H1 (cell line): Measurements from ENCODE around the gene ERO1A. TPM values are rescaled to one million over a fixed set of nuclear protein-coding genes. Genes with fewer than 3 reads are reported as not detected.

Experiments
- CTCF ChIA-PET: fragments of 300-600 bp; sonication (Branson Sonifier 250); formaldehyde crosslinking; loops from one replicate; lab custom pipeline; 2021; ENCODE audit not compliant: partially characterized antibody; lab: Charles Lee
- POLR2A ChIA-PET: fragments of 300-600 bp; sonication (Branson Sonifier 250); formaldehyde crosslinking; loops from one replicate; lab custom pipeline; 2021; ENCODE audit warnings: inconsistent platforms; ENCODE audit not compliant: partially characterized antibody; lab: Charles Lee
- DNase-seq, 2 experiments: peaks; one replicate each; pipeline versions ENCODE4 v3.0.0 to v3.0.0-alpha.2; 2010 to 2022; ENCODE audit warnings: low spot score in 2 of 2, low read depth in 1 of 2, mixed read lengths in 1 of 2
- FAIRE-seq: peaks from 2 replicates; lab custom pipeline; 2011; peaks lifted over from hg19 to GRCh38; lab: Jason Lieb, UNC
- H2AFZ ChIP-seq: 2 replicates; pipeline ENCODE4 v1.8.1; 2012; ENCODE audit warnings: low read length, inconsistent platforms
- H2AK5ac ChIP-seq: 2 replicates; pipeline ENCODE4 v1.6.1; 2013; ENCODE audit warnings: low read depth, low read length
- H2BK120ac ChIP-seq: replicated peaks from 2 replicates; pipeline ENCODE3; 2013; ENCODE audit warnings: low read depth, low read length, inconsistent platforms
- H2BK12ac ChIP-seq: 2 replicates; pipeline ENCODE4 v1.6.1; 2013; ENCODE audit warnings: low read depth, low read length
- H2BK15ac ChIP-seq: 2 replicates; pipeline ENCODE4 v1.6.1; 2013; ENCODE audit warnings: low read length
- H2BK20ac ChIP-seq: 2 replicates; pipeline ENCODE4 v1.6.1; 2013; ENCODE audit warnings: low read length
- H2BK5ac ChIP-seq: 2 replicates; pipeline ENCODE4 v1.6.1; 2013; ENCODE audit warnings: low read depth, low read length
- H3K14ac ChIP-seq: 2 replicates; pipeline ENCODE4 v1.6.1; 2013; ENCODE audit warnings: inconsistent platforms; ENCODE audit not compliant: insufficient read length
- H3K18ac ChIP-seq: 2 replicates; pipeline ENCODE4 v1.6.1; 2013; ENCODE audit warnings: low read length; ENCODE audit errors: extremely low read depth
- H3K23ac ChIP-seq: 2 replicates; pipeline ENCODE4 v1.6.1; 2013; ENCODE audit warnings: inconsistent platforms; ENCODE audit not compliant: insufficient read length
- H3K23me2 ChIP-seq: 2 replicates; pipeline ENCODE4 v1.6.1; 2013; ENCODE audit warnings: low read depth, low read length
- H3K27ac ChIP-seq: 2 replicates; pipeline ENCODE4 v1.6.1; 2011; ENCODE audit warnings: low read depth, low read length, inconsistent platforms
- H3K27me3 ChIP-seq, 4 experiments: replicated peaks in 1 of 4; 1 replicate in 1 of 4; 2 replicates in 3 of 4; pipeline versions ENCODE4 v1.6.1 to v1.8.1; 2011 to 2013; ENCODE audit warnings: low read length in 3 of 4, mild to moderate bottlenecking in 3 of 4, inconsistent platforms in 2 of 4, mixed read lengths in 2 of 4, moderate library complexity in 1 of 4; ENCODE audit not compliant: control insufficient read depth in 3 of 4, insufficient read depth in 3 of 4; ENCODE audit errors: extremely low read depth in 1 of 4
- H3K36me3 ChIP-seq, 4 experiments: 2 replicates each; pipeline versions ENCODE4 v1.6.1 to v1.8.1; 2011 to 2013; ENCODE audit warnings: mild to moderate bottlenecking in 4 of 4, low read length in 3 of 4, moderate library complexity in 2 of 4, control low read depth in 1 of 4, inconsistent platforms in 1 of 4; ENCODE audit not compliant: insufficient read depth in 4 of 4, control insufficient read depth in 2 of 4
- H3K4ac ChIP-seq: replicated peaks from 2 replicates; pipeline ENCODE3; 2013; ENCODE audit warnings: low read length, low read depth, mixed read lengths, inconsistent platforms; ENCODE audit not compliant: insufficient read length
- H3K4me1 ChIP-seq, 4 experiments: replicated peaks in 1 of 4; 1 replicate in 1 of 4; 2 replicates in 3 of 4; pipeline versions ENCODE4 v1.6.1 to v1.8.1; 2011 to 2013; ENCODE audit warnings: low read length in 3 of 4, inconsistent platforms in 2 of 4, mixed read lengths in 1 of 4; ENCODE audit not compliant: insufficient read depth in 4 of 4, control insufficient read depth in 3 of 4
- H3K4me2 ChIP-seq, 2 experiments: 2 replicates each; pipeline versions ENCODE4 v1.6.1 to v1.8.1; 2011 to 2013; ENCODE audit warnings: low read depth in 2 of 2, low read length in 2 of 2, control low read depth in 1 of 2, inconsistent platforms in 1 of 2, mild to moderate bottlenecking in 1 of 2; ENCODE audit not compliant: insufficient read depth in 1 of 2
- H3K4me3 ChIP-seq, 4 experiments: fragments of 200-600, 300-600 bp in 1 of 4; sonication (generic), shearing (Covaris generic), sonication (Bioruptor Twin) in 1 of 4; 2 replicates each; pipeline versions ENCODE4 v1.5.1 to v1.8.1; 2011 to 2016; ENCODE audit warnings: low read length in 4 of 4, low read depth in 3 of 4, control low read depth in 2 of 4, inconsistent platforms in 2 of 4, mild to moderate bottlenecking in 2 of 4, mixed read lengths in 1 of 4, moderate library complexity in 1 of 4; ENCODE audit not compliant: insufficient read depth in 2 of 4; ENCODE audit errors: extremely low read depth in 1 of 4
- H3K56ac ChIP-seq: replicated peaks from 2 replicates; pipeline ENCODE3; 2013; ENCODE audit warnings: low read depth, mild to moderate bottlenecking, mixed read lengths, low read length, inconsistent platforms; ENCODE audit not compliant: insufficient read length
- H3K79me1 ChIP-seq: 2 replicates; pipeline ENCODE4 v1.6.1; 2013; ENCODE audit warnings: low read depth, low read length, control low read depth
- H3K79me2 ChIP-seq, 2 experiments: 2 replicates each; pipeline versions ENCODE4 v1.6.1 to v1.8.1; 2012 to 2013; ENCODE audit warnings: low read length in 2 of 2, mild to moderate bottlenecking in 2 of 2, inconsistent platforms in 1 of 2; ENCODE audit not compliant: insufficient read depth in 2 of 2, control insufficient read depth in 1 of 2
- H3K9ac ChIP-seq, 4 experiments: replicated peaks in 1 of 4; 1 replicate in 1 of 4; 2 replicates in 3 of 4; pipeline versions ENCODE4 v1.6.1 to v1.8.1; 2011 to 2013; ENCODE audit warnings: low read depth in 3 of 4, low read length in 3 of 4, control low read depth in 2 of 4, mild to moderate bottlenecking in 2 of 4, moderate library complexity in 2 of 4, inconsistent platforms in 1 of 4; ENCODE audit errors: extremely low read depth in 1 of 4
- H3K9me3 ChIP-seq, 2 experiments: 2 replicates each; pipeline versions ENCODE4 v1.6.1 to v1.8.1; 2012 to 2013; ENCODE audit warnings: mild to moderate bottlenecking in 2 of 2, moderate library complexity in 2 of 2, control low read depth in 1 of 2, inconsistent platforms in 1 of 2, low read depth in 1 of 2, low read length in 1 of 2, mixed read lengths in 1 of 2; ENCODE audit not compliant: insufficient read depth in 2 of 2
- H4K20me1 ChIP-seq, 2 experiments: replicated peaks in 1 of 2; 2 replicates each; pipeline versions ENCODE3 to v1.8.1; 2011 to 2013; ENCODE audit warnings: inconsistent platforms in 2 of 2, low read length in 2 of 2, mild to moderate bottlenecking in 1 of 2; ENCODE audit not compliant: insufficient read depth in 2 of 2, control insufficient read depth in 1 of 2
- H4K5ac ChIP-seq: 2 replicates; pipeline ENCODE4 v1.6.1; 2013; ENCODE audit warnings: low read length, low read depth, mixed read lengths, inconsistent platforms; ENCODE audit not compliant: insufficient read length
- H4K8ac ChIP-seq: 2 replicates; pipeline ENCODE4 v1.8.0; 2013; ENCODE audit warnings: mild to moderate bottlenecking, moderate library complexity, low read length, inconsistent platforms; ENCODE audit not compliant: insufficient read depth; ENCODE audit errors: extremely low read depth
- H4K91ac ChIP-seq: replicated peaks from 2 replicates; pipeline ENCODE3; 2013; ENCODE audit warnings: low read length, mixed read lengths, inconsistent platforms; ENCODE audit not compliant: insufficient read length
- CHD2 ChIP-seq: IDR thresholded peaks from 2 replicates; pipeline ENCODE4 v1.6.1; 2012; ENCODE audit warnings: low read length, improper control_type of control experiment
- EGR1 ChIP-seq: IDR thresholded peaks from 2 replicates; pipeline ENCODE4 v1.6.1; 2011; ENCODE audit warnings: low read depth, low read length, borderline replicate concordance
- SAP30 ChIP-seq: fragments of 300-600 bp; sonication (generic); IDR thresholded peaks from 2 replicates; pipeline ENCODE4 v1.7.1; 2012; ENCODE audit warnings: low read length, moderate library complexity, mild to moderate bottlenecking, inconsistent platforms; ENCODE audit not compliant: insufficient read depth, insufficient replicate concordance
- TCF12 ChIP-seq: IDR thresholded peaks from 2 replicates; pipeline ENCODE4 v1.6.1; 2011; ENCODE audit warnings: low read depth, mild to moderate bottlenecking, low read length
- WGBS, 2 experiments: shearing (Covaris generic) in 1 of 2; methylation state at CpG; one replicate each; pipeline versions ENCODE4 v1.1.6 to v1.1.7; 2013 to 2015; ENCODE audit warnings: low lambda C conversion rate in 2 of 2, mixed read lengths in 2 of 2, inconsistent platforms in 1 of 2, low coverage in 1 of 2, missing lambda C conversion rate in 1 of 2; ENCODE audit not compliant: insufficient replicate concordance in 2 of 2, insufficient coverage in 1 of 2, insufficient read length in 1 of 2; ENCODE audit errors: extremely low coverage in 1 of 2, missing lambda C conversion rate in 1 of 2; 5-methylcytosine and 5-hydroxymethylcytosine counted together
- polyA plus RNA-seq, 7 experiments: library from polyadenylated mRNA; depleted of rRNA in 3 of 7; stranded (reverse) in 5 of 7; unstranded in 2 of 7; fragments of >200 nt in 5 of 7; fragments of 200-250 nt in 2 of 7; gene quantifications; 1 replicate in 5 of 7; 2 replicates in 1 of 7; 4 replicates in 1 of 7; pipeline versions ENCODE4 v1.2.1 to v1.2.3, GENCODE V29; 2011 to 2013; ENCODE audit warnings: missing spikeins in 2 of 7, mixed read lengths in 2 of 7
- total RNA-seq: library from RNA; stranded (reverse); fragmentation: NEBNext Ultra II Directional; extraction: Animal tissue kit (Norgen Biotek cat#: 25700); gene quantifications from 2 replicates; pipeline ENCODE4 v1.2.1, GENCODE V29; 2021

ERO1A gene
- total and polyA plus RNA-seq, 2 of the 8 experiments (the other 6 are each of a cell fraction or from before 2014, with no cell fraction given) = 15.7 to 42.0 TPM

GRCh38 chr14:52641745-52642144 lies 53.6 kb downstream of the ERO1A start:
- H3K18ac ChIP-seq = no peak overlapping the region
- no peak overlapping the region for H3K14ac ChIP-seq
- no peaks in the 10 kb centered on the region for H3K9me3 ChIP-seq
- no peak overlapping the region for H3K4me3 ChIP-seq
- no peaks in the 10 kb centered on the region for H3K79me2 ChIP-seq
- no peaks in the 10 kb centered on the region; the same call in 1 of the 2 replicates for H3K23me2 ChIP-seq
- H3K56ac ChIP-seq = no peak overlapping the region
- no peak overlapping the region for H2BK20ac ChIP-seq
- FAIRE-seq = no peak
- H3K36me3 ChIP-seq = peaks cover 0 to 25% (median 7%) of the 10 kb centered on the region in 4 experiments; a peak in 3 of 8 replicates
- no peak overlapping the region for H3K4ac ChIP-seq
- no peak overlapping the region for H2BK120ac ChIP-seq
- DNase-seq = no peak
- POLR2A ChIA-PET = no interaction called here
- no peaks in the 10 kb centered on the region for H3K4me1 ChIP-seq
- no peak overlapping the region for H3K23ac ChIP-seq
- no peaks in the 10 kb centered on the region for H3K79me1 ChIP-seq
- no peaks in the 10 kb centered on the region for H4K20me1 ChIP-seq
- H2AFZ ChIP-seq = no peak overlapping the region
- H2BK5ac ChIP-seq = no peak overlapping the region
- no peak overlapping the region for H3K27ac ChIP-seq
- peaks cover 0 to 1% (median 0%) of the 10 kb centered on the region in 4 experiments; a peak in 1 of 7 replicates for H3K27me3 ChIP-seq
- 92% methylated on average over 1 of the region's 1 CpG; no CpG with 5 or more reads in 1 of the 2 experiments for WGBS, 2 experiments
- H2BK12ac ChIP-seq = no peak overlapping the region
- H4K8ac ChIP-seq = no peak overlapping the region
- no peak overlapping the region for H2AK5ac ChIP-seq
- H4K91ac ChIP-seq = no peak overlapping the region
- CTCF ChIA-PET = interaction anchor here (0.7 kb wide), 1 partner anchor 357 kb away, joined by 4 read pairs; no protein-coding TSS in a partner anchor
- H3K9ac ChIP-seq = no peak overlapping the region
- H4K5ac ChIP-seq = no peak overlapping the region
- no peak overlapping the region for H2BK15ac ChIP-seq
- H3K4me2 ChIP-seq = no peak overlapping the region
- no peak for TF ChIP-seq SAP30
- TF ChIP-seq CHD2 = no peak
- no peak for TF ChIP-seq TCF12
- no peak for TF ChIP-seq EGR1
